ENCODE measurements around the gene PHKB.

- TF ChIP-seq CTCF (IDR thresholded peaks at IDR 0.05; ENCODE audit: poor library complexity, severe bottlenecking) = no peak
- no peak for TF ChIP-seq TAF1 (IDR thresholded peaks at IDR 0.05; ENCODE audit: low read depth)
- TF ChIP-seq POLR2AphosphoS5 (IDR thresholded peaks at IDR 0.05) = no peak
- TF ChIP-seq SMC3 (conservative IDR thresholded peaks at IDR 0.05; ENCODE audit: poor library complexity) = no peak
Measured at GRCh38 chr16:47687694-47688093, 226.6 kb downstream of the PHKB start.
